UCSD-AML1 (cell line): ENCODE measurements around the gene PRR23A.
"Not testable (repeated sequence)": the region's sequence is repeated elsewhere in the genome, so short reads cannot be mapped to it uniquely, and the experiment has no call there.

Experiments used
- DNase-seq: peaks from one replicate; lab custom pipeline; 2025; ENCODE audit not compliant: unreplicated experiment; lab: John Stamatoyannopoulos, UW

The PRR23A gene

GRCh38 chr3:139006051-139006716 lies at the start of gene PRR23A:
PRR23A (minus strand) TSS chr3:139006268; CDS start chr3:139006268, 0 bp downstream.
- DNase-seq, result no peak

DNA sequence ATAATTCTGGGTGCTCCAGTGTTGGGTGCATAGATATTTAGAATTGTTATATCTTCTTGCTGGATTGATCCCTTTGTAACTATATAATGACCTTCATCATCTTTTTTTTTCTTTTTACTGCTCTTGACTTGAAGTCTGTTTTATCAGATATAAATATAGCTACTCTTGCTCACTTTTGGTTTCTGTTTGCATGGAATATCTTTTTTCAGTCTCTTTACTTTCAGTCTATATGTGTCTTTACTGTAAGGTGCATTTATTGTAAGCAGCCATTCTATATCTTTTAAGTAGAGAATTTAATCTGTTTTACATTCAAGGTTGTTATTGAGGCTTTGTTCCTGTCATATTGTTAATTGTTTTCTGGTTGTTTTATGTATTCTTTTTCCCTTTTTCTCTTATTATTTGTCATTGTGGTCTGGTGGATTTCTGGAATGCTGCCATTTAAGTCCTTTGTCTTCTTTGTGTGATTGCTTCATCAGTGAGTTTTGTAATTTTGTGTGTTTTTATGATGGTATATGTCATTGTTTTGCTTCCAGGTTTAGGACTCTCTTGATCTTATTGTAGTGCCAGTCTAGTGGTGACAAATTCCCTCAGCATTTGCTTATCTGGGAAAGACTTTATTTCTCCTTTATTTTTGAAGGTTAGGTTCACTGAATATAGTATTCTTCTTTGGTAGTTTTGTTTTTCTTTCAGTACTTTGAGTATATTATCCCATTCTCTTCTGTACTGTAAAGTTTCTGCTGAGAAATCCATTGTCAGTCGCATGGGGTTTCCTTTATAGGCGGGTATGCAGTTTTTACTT lies 46.9 kb upstream of the PRR23A start:
- DNase-seq, result no peak

DNA sequence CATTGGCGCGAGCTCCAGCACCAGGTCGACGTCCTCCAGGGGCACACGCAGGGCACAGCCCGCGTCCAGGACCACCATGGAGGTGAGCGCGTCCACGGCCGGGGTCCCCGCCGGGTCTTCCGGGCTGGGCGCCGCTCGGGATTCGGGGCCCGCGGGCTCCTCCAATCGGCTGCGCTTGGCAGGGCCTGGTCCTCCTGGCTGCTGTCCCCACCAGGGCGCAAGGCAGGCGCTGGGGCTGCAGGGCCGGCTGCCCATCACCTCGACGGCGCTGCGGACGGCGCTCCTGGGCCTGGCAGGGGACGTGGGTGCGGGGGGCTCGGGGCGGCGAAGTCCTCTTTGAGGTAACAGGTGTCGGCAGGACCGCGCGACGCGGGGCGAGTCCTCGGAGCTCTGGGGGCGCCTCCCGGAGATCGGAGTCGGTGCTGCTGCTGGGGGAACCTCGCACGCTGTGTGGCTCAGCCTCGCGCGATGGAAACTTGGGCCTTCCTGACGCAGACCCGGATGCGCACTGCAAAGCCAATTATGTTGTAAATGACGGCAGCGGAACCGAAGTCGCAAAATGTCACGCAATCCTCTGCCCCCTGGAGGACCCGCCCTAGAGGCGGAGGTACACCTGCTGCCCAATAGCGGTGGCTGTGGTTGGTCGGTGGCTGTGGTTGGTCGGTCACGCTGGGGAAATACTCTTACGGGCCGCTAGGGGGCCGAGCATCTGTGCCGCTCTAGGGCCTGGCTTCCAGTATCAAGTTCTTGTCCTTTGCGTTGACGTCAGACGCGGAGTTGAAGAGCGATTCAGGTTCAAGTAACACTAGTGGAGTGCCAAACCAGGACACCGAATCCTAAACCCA lies 38.5 kb upstream of the PRR23A start, which contains the start of gene PRR23C:
Gene PRR23C (minus strand): TSS at position 527 of the 845 bp plus-strand sequence. CDS start 272 bp downstream, at position 255.
- DNase-seq, result no peak

DNA sequence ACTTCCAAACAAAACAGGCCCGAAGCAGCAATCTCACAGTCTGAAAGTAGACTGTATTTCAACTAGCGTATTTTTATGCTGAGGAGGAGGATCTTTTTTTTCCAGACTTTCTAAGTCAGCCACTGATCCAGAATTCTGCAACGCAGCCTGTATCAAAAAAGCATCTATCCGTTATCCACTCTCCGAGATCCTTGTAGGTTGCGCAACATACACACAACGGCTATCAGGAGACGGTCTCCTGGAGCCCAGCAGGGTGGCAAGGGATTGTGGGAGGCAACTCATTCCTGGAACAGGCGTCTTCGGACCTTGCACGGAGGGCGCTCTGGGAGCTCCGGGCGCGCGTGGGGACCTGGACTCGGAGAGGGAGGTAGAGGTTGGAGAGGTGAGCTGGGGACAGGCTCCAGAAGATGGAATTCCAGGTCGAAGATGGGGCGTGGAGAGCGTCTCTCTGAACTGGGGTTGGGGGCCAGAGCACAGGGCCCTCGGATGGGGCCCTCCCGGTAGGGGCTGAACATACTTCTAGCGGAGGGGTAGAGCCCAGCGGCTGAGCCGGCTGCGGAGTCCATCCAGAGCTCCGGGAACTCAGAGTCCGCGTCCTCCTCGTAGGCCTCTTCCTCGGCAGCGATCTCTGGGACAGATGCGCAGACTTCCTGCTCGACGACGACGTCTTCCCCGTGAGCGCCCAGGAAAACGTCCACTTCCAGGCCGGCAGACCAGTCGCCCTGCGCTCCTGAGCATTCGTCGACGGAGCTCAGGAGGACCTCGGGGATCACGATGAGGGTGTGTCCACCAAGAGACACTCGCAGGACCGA lies 37.7 kb upstream of the PRR23A start:
- DNase-seq, result no peak

GRCh38 chr3:139037478-139037877 lies 31.4 kb upstream of the PRR23A start:
- no peak for DNase-seq

DNA sequence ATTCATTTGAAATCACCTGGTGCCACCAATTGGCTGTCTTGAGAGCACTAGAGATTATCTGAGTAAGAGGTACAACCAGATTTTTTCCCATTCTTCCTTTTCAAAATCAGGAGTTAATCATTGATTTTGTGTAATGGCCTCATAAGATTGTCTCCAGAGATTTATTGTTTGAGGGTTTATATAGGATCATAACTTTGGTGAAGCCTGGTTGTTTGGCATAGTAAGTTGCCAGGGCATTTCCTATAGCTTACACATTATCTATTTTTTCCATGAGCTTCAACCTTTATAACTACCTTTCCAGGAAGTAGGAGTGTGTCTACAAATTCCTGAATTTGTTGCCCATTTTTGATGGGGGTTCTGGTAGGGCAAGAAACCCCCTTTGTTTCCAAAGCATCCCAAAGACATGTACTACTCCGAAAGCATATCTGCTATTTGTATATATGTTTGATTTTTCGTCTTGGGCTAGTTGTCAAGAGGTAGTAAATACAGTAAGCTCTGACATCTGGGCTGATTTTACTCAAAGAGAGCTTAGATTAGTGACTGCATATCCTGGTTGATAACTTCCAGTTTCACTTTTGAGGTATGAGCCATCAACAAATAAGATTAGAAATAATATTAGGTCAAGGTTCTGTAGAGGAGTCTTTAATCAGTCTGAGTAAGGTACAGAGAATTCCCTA lies 26.4 kb upstream of the PRR23A start:
- no peak for DNase-seq

DNA sequence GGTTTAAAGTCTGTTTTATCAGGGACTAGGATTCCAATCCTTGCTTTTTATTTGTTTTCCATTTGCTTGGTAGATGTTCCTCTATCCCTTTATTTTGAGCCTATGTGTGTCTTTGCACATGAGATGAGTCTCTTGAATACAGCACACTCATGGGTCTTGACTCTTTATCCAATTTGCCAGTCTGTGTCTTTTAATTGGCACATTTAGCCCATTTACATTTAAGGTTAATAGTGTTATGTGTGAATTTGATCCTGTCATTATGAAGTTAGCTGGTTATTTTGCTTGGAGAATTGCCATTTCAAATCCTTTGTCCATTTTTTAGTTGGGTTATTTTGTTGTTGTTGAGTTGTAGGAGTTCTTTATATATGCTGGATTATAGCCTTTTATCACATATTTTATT lies 24.5 kb upstream of the PRR23A start:
- DNase-seq, result not testable (repeated sequence)

- no peak for DNase-seq
These were observed 18.9 kb upstream of the PRR23A start for GRCh38 chr3:139024968-139025367.

- no peak for DNase-seq
These were observed 14.8 kb upstream of the PRR23A start, which contains the start of gene PRR23B for GRCh38 chr3:139020868-139021234. PRR23B (minus strand) TSS chr3:139020926; CDS start chr3:139020661, 265 bp downstream.

DNA sequence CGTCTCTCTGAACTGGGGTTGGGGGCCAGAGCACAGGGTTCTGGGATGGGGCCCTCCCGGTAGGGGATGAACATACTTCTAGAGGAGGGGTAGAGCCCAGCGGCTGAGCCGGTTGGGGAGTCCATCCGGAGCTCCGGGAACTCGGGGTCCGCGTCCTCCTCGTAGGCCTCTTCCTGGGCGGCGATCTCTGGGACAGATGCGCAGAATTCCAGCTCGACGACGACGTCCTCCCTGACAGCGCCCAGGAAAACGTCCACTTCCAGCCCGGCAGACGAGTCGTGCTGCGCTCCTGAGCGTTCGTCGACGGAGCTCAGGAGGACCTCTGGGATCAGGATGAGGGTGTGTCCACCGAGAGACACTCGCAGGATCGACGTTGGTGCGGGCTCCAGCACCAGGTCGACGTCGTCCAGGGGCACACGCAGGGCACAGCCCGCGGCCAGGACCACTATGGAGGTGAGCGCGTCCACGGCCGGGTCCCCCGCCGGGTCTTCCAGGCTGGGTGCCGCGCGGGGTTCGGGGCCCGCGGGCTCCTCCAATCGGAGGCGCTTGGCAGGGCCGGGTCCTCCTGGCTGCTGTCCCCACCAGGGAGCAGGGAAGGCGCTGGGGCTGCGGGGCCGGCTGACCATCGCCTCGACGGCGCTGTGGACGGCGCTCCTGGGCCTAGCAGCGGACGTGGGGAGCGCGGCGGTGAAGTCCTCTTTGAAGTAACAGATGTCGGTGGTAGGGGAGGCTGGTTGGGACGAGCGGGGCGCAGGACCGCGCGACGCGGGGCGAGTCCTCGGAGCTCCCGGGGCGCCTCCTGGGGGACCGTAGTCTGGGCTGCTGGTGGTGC lies 14.2 kb upstream of the PRR23A start:
- no peak for DNase-seq

- no peak for DNase-seq
These were observed 10.5 kb upstream of the PRR23A start for GRCh38 chr3:139016430-139017048.

- DNase-seq, result no peak
These were observed 593 bp downstream of the PRR23A start for GRCh38 chr3:139005356-139005993.

GRCh38 chr3:138995706-138996105 lies 10.4 kb downstream of the PRR23A start:
- DNase-seq, result no peak

- DNase-seq, result no peak
These were observed 18.9 kb downstream of the PRR23A start for GRCh38 chr3:138987181-138987580.

- DNase-seq, result no peak
These were observed 20.1 kb downstream of the PRR23A start for GRCh38 chr3:138985932-138986331.

- no peak for DNase-seq
These were observed 21.3 kb downstream of the PRR23A start for GRCh38 chr3:138984816-138985215.

DNA sequence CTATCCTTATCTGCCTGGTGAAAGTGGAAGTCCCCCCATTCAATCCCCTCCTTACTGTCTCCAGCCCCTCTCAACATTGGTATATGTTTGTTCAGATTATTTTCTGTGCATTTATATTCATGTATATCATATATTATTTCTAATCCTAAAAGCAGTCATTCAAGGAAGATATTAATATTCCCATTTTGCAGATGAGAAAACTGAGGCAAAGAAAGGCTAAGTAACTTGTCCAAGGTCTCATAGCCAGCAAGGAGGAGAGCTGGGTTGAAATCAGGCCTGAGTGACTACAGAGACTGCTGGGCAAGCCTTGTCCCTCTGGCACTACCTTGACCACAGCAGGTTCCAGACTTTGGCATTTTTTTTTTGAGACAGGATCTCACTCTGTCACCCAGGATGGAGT lies 30.0 kb downstream of the PRR23A start:
- no peak for DNase-seq

GRCh38 chr3:138975351-138975750 lies 30.7 kb downstream of the PRR23A start:
- no peak for DNase-seq
